Diencephalon (tissue), 1 donor: ENCODE measurements around the gene SPATC1L. TPM values are rescaled to one million over a fixed set of nuclear protein-coding genes. Genes with fewer than 3 reads are reported as not detected.

Experiments used
- total RNA-seq: library from RNA; depleted of rRNA; stranded (reverse); fragments of >200 nt; gene quantifications from one replicate; pipeline ENCODE4 v1.2.3, GENCODE V29; 2014

SPATC1L gene
- total RNA-seq: 10.4 TPM

DNA sequence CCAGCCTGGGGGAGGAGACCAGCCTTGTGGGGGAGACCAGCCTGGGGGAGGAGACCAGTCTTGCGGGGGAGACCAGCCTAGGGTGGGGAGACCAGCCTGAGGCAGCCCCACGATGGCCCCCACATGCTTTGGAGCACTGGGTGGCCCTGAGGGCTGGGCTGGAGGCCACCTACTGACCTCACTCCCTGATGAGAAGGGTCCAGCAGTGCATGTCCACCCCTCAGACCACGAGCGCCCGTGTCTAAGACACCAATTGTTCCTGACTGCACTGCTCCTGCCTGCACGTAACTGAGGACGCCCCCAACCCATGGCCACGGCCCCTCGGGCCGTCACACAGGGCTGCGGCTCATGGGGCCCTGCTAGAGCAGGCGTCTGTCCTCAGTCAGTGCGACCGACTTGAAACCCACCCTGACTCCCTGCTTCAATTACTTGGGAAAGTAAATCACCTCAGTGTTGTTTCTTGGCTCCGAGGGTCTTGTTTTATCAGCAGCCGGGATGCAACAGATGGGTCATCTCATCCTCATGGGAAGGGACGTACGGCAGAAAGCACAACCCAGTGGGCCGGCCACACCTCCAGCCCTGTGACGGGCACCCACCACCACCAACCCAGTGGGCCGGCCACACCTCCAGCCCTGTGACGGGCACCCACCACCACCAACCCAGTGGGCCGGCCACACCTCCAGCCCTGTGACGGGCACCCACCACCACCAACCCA is at the start of gene SPATC1L:
TSS of gene SPATC1L (minus strand) at position 550 of the 715 bp plus-strand sequence. CDS start 1,643 bp downstream, outside the sequence.

GRCh38 chr21:46228345-46229051 is 44.2 kb upstream of the SPATC1L start, which contains the start of gene LSS:
TSS of gene LSS (minus strand) at chr21:46228774. CDS start at chr21:46228745, 29 bp downstream.

DNA sequence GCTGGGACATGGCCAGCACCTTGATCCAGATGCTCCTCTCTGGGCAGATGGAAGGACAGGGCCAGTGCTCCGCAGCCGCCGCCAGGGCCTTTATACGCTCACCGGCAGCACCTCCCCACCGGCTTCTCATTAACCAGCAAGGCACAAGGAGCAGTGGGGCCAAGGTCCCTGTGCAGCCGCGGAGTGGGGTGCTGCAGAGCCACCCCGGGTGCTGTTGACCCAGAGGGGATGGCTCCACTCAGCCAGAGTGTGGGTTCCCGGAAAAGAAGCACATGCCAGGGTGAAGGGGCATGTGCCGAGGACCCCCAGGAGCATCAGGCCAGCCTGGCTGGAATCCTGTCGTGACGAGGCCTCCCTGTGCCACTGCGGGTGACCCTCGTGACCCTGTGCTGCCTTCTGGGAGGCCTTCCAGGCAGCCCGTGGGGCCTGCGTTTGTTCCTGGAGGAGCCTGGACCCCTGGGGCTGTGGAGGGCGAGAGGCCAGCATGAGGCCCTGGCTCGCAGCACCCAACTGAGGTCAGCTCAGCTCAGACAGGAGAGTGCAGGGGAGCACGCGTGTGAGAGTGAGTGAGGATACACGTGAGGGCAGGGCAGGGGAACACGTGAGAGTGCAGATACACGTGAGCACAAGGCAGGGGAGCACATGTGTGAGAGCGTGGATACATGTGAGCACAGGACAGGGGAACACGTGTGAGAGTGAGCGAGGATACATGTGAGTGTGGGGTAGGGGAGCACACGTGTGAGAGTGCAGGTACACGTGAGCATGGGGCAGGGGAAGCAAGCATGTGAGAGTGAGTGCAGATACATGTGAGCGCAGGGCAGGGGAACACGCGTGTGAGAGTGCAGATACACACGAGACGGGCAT is 28.5 kb downstream of the SPATC1L start, which contains the start of gene FTCD:
TSS of gene FTCD (minus strand) at position 66 of the 864 bp plus-strand sequence. CDS start at position 10, 56 bp downstream.

Other genes with a start within 250 kb of the SPATC1L start
- 65.0 TPM for gene COL6A1, start 202.7 kb downstream of the SPATC1L start, total RNA-seq
- gene COL6A2, start 86.3 kb downstream of the SPATC1L start, total RNA-seq: 21.2 TPM
- gene FTCD, start 28.9 kb downstream of the SPATC1L start, total RNA-seq: 0.69 TPM
- 44.3 TPM for gene LSS, start 44.3 kb upstream of the SPATC1L start, total RNA-seq
- 72.9 TPM for gene MCM3AP, start 101.2 kb upstream of the SPATC1L start, total RNA-seq
- 13.1 TPM for gene YBEY, start 101.9 kb upstream of the SPATC1L start, total RNA-seq
- gene C21orf58, start 139.4 kb upstream of the SPATC1L start, total RNA-seq: 4.8 TPM
- 21.0 TPM for gene PCNT, start 139.7 kb upstream of the SPATC1L start, total RNA-seq